ENCODE data around the gene SLC25A34. TPM values are rescaled to one million over a fixed set of nuclear protein-coding genes. Genes with fewer than 3 reads are reported as not detected.
A peak's percentile ranks its signal among the peaks of the same experiment; 100 is the strongest.

Gene SLC25A34
- total RNA-seq, 1 donor from 2014 or later: 2.8 TPM

DNA sequence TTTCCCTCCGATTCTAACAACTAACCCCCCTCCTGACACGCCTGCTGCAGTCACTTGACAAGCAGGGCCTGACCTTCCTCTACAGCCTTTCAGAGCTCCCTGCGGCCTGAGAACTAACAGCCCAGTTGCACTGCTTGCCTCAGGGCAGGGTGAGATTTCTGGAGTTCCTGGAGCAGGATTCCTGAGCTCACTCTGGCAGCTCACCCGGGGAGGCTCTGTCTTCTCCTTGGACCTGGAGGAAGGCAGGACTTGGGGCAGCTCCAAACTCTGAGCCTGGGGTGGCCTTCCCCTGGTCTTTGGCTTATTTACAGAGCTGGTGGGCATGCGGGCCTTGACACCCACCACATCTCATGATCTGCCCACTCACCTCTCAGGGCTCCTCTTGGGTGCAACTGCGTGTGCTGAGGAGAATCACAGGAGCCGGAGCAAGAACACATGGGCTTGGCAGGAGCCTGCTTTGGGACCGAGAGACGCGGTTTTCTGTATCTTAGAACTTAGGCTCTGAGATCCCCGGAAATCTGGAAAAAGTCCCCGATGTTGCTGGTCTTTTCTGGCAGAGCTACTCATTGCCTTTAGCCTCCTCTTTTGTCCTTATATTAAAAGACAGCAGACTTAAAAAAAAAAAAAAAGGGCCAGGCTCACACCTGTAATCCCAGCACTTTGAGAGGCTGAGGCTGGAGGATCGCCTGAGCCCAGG lies 13.1 kb upstream of the SLC25A34 start:
- H3K27me3 Mint-ChIP-seq (ENCODE audit: unreplicated experiment): no peaks in the 10 kb centered on the region
- no peaks in the 10 kb centered on the region for H3K9me3 Mint-ChIP-seq (ENCODE audit: unreplicated experiment)
- TF ChIP-seq, protein P1, sequence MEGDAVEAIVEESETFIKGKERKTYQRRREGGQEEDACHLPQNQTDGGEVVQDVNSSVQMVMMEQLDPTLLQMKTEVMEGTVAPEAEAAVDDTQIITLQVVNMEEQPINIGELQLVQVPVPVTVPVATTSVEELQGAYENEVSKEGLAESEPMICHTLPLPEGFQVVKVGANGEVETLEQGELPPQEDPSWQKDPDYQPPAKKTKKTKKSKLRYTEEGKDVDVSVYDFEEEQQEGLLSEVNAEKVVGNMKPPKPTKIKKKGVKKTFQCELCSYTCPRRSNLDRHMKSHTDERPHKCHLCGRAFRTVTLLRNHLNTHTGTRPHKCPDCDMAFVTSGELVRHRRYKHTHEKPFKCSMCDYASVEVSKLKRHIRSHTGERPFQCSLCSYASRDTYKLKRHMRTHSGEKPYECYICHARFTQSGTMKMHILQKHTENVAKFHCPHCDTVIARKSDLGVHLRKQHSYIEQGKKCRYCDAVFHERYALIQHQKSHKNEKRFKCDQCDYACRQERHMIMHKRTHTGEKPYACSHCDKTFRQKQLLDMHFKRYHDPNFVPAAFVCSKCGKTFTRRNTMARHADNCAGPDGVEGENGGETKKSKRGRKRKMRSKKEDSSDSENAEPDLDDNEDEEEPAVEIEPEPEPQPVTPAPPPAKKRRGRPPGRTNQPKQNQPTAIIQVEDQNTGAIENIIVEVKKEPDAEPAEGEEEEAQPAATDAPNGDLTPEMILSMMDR (IDR thresholded peaks at IDR 0.05): no peak
- no peak overlapping the region for H3K4me3 Mint-ChIP-seq (ENCODE audit: unreplicated experiment)
- H3K27ac Mint-ChIP-seq (ENCODE audit: unreplicated experiment): peak overlapping the region; percentile 47
- H3K36me3 Mint-ChIP-seq (ENCODE audit: unreplicated experiment): peaks cover 23% of the 10 kb centered on the region
- no peak for DNase-seq (ENCODE audit: extremely low spot score, unreplicated experiment)
- H3K4me1 Mint-ChIP-seq (ENCODE audit: unreplicated experiment): peaks cover 14% of the 10 kb centered on the region

DNA sequence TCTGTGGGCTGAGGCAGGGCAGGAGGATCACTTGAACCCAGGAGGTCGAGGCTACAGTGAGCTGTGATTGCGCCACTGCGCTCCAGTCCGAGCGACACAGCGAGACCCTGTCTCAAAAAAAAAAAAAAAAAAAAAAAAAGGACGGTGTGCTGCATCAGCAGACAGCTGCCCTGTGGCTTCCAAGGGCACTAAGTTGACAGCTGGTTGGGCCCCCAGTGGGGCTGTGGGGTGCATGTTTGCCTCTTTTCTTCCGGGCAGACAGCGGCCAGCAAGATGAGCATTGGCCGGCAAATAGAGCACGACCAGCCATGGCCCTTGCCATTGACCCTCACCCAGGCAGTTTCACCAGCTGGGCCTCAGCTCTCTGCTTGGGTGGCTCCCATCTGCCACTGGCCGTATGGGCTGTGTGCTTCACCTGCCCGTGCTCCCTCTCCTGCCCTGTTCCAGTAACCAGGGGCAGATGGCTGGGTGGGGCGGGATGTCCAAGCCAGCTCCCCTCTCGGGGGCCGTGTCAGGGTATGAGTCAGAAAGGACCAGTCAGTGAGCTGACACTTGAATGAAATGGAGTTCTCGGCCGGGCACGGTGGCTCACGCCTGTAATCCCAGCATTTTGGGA lies 12.3 kb upstream of the SLC25A34 start:
- no peak overlapping the region for H3K27ac Mint-ChIP-seq (ENCODE audit: unreplicated experiment)
- peaks cover 24% of the 10 kb centered on the region for H3K36me3 Mint-ChIP-seq (ENCODE audit: unreplicated experiment)
- H3K4me3 Mint-ChIP-seq (ENCODE audit: unreplicated experiment): no peak overlapping the region
- DNase-seq (ENCODE audit: extremely low spot score, unreplicated experiment): no peak
- no peaks in the 10 kb centered on the region for H3K27me3 Mint-ChIP-seq (ENCODE audit: unreplicated experiment)
- H3K4me1 Mint-ChIP-seq (ENCODE audit: unreplicated experiment): peaks cover 14% of the 10 kb centered on the region
- H3K9me3 Mint-ChIP-seq (ENCODE audit: unreplicated experiment): no peaks in the 10 kb centered on the region
- TF ChIP-seq, protein P1 (IDR thresholded peaks at IDR 0.05): no peak

DNA sequence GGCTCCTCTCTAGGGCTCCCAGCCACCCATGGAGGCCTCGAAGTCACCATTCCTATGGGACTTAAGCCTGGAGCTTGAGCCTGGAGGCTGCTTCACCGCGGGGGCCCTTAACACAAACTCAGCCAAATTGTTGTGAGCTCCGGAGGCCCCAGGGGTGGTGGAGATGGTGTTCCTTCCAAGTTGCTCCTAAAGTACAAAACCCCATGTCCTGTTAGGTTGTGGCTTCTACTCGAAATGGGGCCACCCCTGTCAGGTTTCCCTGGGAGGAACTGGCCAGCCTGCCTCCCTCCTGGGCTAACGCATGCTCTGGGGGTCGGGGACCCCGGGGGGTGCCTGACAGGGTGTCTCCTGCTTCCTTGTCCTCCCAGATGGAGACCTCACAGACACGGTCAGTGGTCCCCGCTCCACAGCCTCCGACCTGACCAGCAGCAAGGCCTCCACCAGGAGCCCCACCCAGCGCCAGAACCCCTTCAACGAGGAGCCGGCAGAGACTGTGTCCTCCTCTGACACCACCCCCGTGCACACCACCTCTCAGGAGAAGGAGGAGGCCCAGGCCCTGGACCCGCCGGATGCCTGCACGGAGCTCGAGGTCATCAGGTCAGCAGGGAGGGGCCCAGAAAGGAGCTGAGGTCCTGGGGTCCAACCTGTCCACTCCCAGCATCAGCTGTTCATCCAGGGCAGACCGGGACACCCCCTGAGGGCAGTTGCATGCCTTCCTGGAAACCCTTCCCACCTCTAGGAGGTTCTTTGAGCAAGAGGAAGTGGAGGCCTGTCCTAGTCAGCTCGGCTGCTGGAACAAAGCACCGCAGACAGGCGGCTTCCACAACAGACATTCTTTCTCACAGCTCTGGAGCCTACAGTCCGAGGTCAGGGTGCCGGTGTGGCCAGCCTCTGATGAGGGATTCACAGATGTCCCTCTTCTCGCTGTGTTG lies 10.8 kb upstream of the SLC25A34 start:
- Mint-ChIP-seq H3K27ac (ENCODE audit: unreplicated experiment) (peak overlapping the region; percentile 14), H3K36me3 (ENCODE audit: unreplicated experiment) (peaks cover 20% of the 10 kb centered on the region), H3K27me3 (ENCODE audit: unreplicated experiment) (no peaks in the 10 kb centered on the region), H3K4me1 (ENCODE audit: unreplicated experiment) (peaks cover 14% of the 10 kb centered on the region), H3K4me3 (ENCODE audit: unreplicated experiment) (no peak overlapping the region), H3K9me3 (ENCODE audit: unreplicated experiment) (no peaks in the 10 kb centered on the region)
- DNase-seq (ENCODE audit: extremely low spot score, unreplicated experiment): no peak
- TF ChIP-seq, protein P1 (IDR thresholded peaks at IDR 0.05): no peak

DNA sequence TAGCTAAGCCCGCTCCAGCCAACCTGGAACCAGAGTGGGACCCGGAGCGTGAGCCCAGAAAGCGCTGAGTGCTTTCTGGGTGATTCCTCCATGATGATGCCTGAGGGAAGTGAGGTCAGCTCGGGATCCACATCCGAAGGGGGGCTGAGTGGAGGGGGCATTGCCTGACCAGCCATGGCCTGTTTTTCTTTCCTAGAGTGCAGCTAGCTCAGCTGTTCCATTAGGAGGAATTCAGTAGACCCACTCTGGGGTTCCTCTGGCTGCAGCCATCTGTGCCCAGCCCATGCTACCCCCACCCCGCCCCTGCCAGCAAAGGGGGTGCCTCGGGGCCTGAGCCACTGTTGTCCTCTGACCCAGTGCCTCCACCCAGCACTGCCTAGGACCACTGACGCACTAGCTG lies 9.6 kb upstream of the SLC25A34 start:
- H3K4me3 Mint-ChIP-seq (ENCODE audit: unreplicated experiment): no peak overlapping the region
- no peak for DNase-seq (ENCODE audit: extremely low spot score, unreplicated experiment)
- H3K4me1 Mint-ChIP-seq (ENCODE audit: unreplicated experiment): peaks cover 14% of the 10 kb centered on the region
- no peaks in the 10 kb centered on the region for H3K9me3 Mint-ChIP-seq (ENCODE audit: unreplicated experiment)
- H3K36me3 Mint-ChIP-seq (ENCODE audit: unreplicated experiment): peaks cover 20% of the 10 kb centered on the region
- H3K27ac Mint-ChIP-seq (ENCODE audit: unreplicated experiment): no peak overlapping the region
- no peaks in the 10 kb centered on the region for H3K27me3 Mint-ChIP-seq (ENCODE audit: unreplicated experiment)
- TF ChIP-seq, protein P1 (IDR thresholded peaks at IDR 0.05): no peak
